DND-41 (cell line): ENCODE measurements around the gene TRIM2.

Experiments used
- ATAC-seq: fragments of 200-7000 bp; cut with Tn5 transposase; 3 replicates; pipeline ENCODE4 v1.9.1; 2021; ENCODE audit warnings: low read depth; ENCODE audit not compliant: insufficient read depth
- DNase-seq: peaks from one replicate; pipeline ENCODE4 v3.0.0-alpha.2; 2020
- H2AFZ ChIP-seq: 2 replicates; pipeline ENCODE4 v1.6.0; 2012; ENCODE audit warnings: low read depth, low read length
- H3K27ac ChIP-seq: 2 replicates; pipeline ENCODE4 v1.5.1; 2012; ENCODE audit warnings: low read length, inconsistent platforms
- H3K27me3 ChIP-seq: fragments of 200-600 bp; sonication (generic); 2 replicates; pipeline ENCODE4 v1.6.0; 2012; ENCODE audit warnings: low read length, mild to moderate bottlenecking, inconsistent platforms; ENCODE audit not compliant: insufficient read depth, poor library complexity
- H3K36me3 ChIP-seq: 2 replicates; pipeline ENCODE4 v1.5.1; 2012; ENCODE audit warnings: low read length, inconsistent platforms; ENCODE audit not compliant: insufficient read depth
- H3K4me1 ChIP-seq: 2 replicates; pipeline ENCODE4 v1.5.1; 2012; ENCODE audit warnings: mild to moderate bottlenecking, low read length; ENCODE audit not compliant: insufficient read depth
- H3K4me2 ChIP-seq: 2 replicates; pipeline ENCODE4 v1.6.0; 2012; ENCODE audit warnings: mild to moderate bottlenecking, moderate library complexity, low read length, inconsistent platforms; ENCODE audit not compliant: insufficient read depth
- H3K4me3 ChIP-seq, 2 experiments: fragments of 200-600 bp in 1 of 2; shearing (Covaris generic) in 1 of 2; 2 replicates each; pipeline ENCODE4 v1.5.1; 2012 to 2016; ENCODE audit warnings: inconsistent platforms in 2 of 2, low read length in 2 of 2, mild to moderate bottlenecking in 2 of 2, low read depth in 1 of 2, moderate library complexity in 1 of 2
- H3K79me2 ChIP-seq: 2 replicates; pipeline ENCODE4 v1.6.0; 2012; ENCODE audit warnings: low read length, inconsistent platforms; ENCODE audit not compliant: insufficient read depth
- H3K9ac ChIP-seq: 2 replicates; pipeline ENCODE4 v1.6.0; 2012; ENCODE audit warnings: low read depth, mild to moderate bottlenecking, inconsistent platforms, low read length, moderate library complexity
- H3K9me3 ChIP-seq: 2 replicates; pipeline ENCODE4 v1.5.1; 2012; ENCODE audit warnings: low read length, moderate library complexity, mild to moderate bottlenecking, inconsistent platforms; ENCODE audit not compliant: insufficient read depth, severe bottlenecking
- H4K20me1 ChIP-seq: 2 replicates; pipeline ENCODE4 v1.6.0; 2012; ENCODE audit warnings: low read length; ENCODE audit not compliant: insufficient read depth
- EZH2 ChIP-seq: IDR thresholded peaks from 3 replicates; pipeline ENCODE4 v1.6.1; 2012; ENCODE audit warnings: borderline replicate concordance, low read depth, mild to moderate bottlenecking, moderate library complexity, low read length, inconsistent platforms; ENCODE audit not compliant: severe bottlenecking
- TF ChIP-seq, protein P1 (sequence below): IDR thresholded peaks from 2 replicates; pipeline ENCODE4 v1.5.1; 2012; ENCODE audit warnings: borderline replicate concordance, low read length, moderate library complexity, mild to moderate bottlenecking; ENCODE audit not compliant: poor library complexity, severe bottlenecking; ENCODE audit errors: extremely low read depth

Gene TRIM2

GRCh38 chr4:153367092-153367491 is 162.8 kb downstream of the TRIM2 start:
- Histone ChIP-seq H3K27ac (no peak overlapping the region), H3K9me3 (peaks cover 10% of the 10 kb centered on the region), H3K4me1 (peaks cover 3% of the 10 kb centered on the region; the same call in 1 of the 2 replicates), H3K79me2 (peaks cover 25% of the 10 kb centered on the region), H3K27me3 (no peaks in the 10 kb centered on the region), H3K4me3 (no peak overlapping the region), H3K36me3 (peaks cover 99% of the 10 kb centered on the region), H3K9ac (no peak overlapping the region), H2AFZ (no peak overlapping the region), H4K20me1 (no peaks in the 10 kb centered on the region), H3K4me2 (no peak overlapping the region)
- TF ChIP-seq EZH2, result no peak
- TF ChIP-seq, protein P1, sequence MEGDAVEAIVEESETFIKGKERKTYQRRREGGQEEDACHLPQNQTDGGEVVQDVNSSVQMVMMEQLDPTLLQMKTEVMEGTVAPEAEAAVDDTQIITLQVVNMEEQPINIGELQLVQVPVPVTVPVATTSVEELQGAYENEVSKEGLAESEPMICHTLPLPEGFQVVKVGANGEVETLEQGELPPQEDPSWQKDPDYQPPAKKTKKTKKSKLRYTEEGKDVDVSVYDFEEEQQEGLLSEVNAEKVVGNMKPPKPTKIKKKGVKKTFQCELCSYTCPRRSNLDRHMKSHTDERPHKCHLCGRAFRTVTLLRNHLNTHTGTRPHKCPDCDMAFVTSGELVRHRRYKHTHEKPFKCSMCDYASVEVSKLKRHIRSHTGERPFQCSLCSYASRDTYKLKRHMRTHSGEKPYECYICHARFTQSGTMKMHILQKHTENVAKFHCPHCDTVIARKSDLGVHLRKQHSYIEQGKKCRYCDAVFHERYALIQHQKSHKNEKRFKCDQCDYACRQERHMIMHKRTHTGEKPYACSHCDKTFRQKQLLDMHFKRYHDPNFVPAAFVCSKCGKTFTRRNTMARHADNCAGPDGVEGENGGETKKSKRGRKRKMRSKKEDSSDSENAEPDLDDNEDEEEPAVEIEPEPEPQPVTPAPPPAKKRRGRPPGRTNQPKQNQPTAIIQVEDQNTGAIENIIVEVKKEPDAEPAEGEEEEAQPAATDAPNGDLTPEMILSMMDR, result no peak
- DNase-seq (no peak), ATAC-seq (no peak)

- Histone ChIP-seq H3K36me3 (peaks cover 94% of the 10 kb centered on the region), H3K4me2 (no peak overlapping the region), H3K27me3 (no peaks in the 10 kb centered on the region), H3K79me2 (peaks cover 15% of the 10 kb centered on the region; the same call in 1 of the 2 replicates), H3K4me1 (no peaks in the 10 kb centered on the region), H4K20me1 (no peaks in the 10 kb centered on the region), H2AFZ (no peak overlapping the region), H3K27ac (peak overlapping the region; percentile 12; the same call in 1 of the 2 replicates), H3K4me3 (no peak overlapping the region), H3K9ac (no peak overlapping the region), H3K9me3 (peaks cover 17% of the 10 kb centered on the region)
- ATAC-seq (no peak), DNase-seq (no peak)
- TF ChIP-seq, protein P1, result no peak
- TF ChIP-seq EZH2, result no peak
These were observed 164.8 kb downstream of the TRIM2 start for GRCh38 chr4:153369021-153369420.

DNA sequence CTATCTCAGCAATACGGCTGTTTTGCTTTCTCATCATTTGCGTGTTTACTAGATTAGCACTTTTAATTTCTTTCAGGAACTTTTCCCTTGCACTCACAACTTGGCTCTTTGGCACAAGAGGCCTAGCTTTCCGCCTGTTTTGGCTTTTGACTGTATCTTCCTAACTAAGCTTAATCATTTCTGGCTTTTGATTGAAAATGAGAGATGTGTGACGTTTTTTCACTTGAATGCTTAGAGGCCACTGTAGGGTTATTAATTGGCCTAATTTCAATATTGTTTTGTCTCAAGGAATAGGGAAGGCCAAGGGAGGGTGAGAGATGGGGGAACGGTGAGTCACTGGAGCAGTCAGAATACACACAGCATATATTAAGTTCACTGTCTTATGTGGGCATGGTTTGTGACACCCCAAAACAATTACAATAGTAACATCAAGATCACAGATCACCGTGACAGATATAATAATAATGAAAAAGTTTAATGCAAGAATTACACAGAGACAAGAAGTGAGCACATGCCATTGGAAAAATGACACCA is 167.5 kb downstream of the TRIM2 start:
- DNase-seq (no peak), ATAC-seq (no peak)
- H3K4me3 ChIP-seq, result no peak overlapping the region
- no peaks in the 10 kb centered on the region for H3K4me1 ChIP-seq
- peaks cover 26% of the 10 kb centered on the region for H3K79me2 ChIP-seq
- H3K27me3 ChIP-seq, result no peaks in the 10 kb centered on the region
- no peaks in the 10 kb centered on the region for H4K20me1 ChIP-seq
- no peak overlapping the region for H3K9ac ChIP-seq
- peaks cover 17% of the 10 kb centered on the region for H3K9me3 ChIP-seq
- TF ChIP-seq, protein P1, result no peak
- TF ChIP-seq EZH2, result no peak
- no peak overlapping the region; the same call in 1 of the 2 replicates for H3K27ac ChIP-seq
- H3K36me3 ChIP-seq, result peaks cover 74% of the 10 kb centered on the region
- H3K4me2 ChIP-seq, result no peak overlapping the region
- H2AFZ ChIP-seq, result no peak overlapping the region
